Mesothelial cell of epicardium (in vitro differentiated cells): ENCODE results near the gene HSPB3. TPM values are rescaled to one million over a fixed set of nuclear protein-coding genes. Genes with fewer than 3 reads are reported as not detected.

ENCODE experiments used
- DNase-seq, 2 experiments: peaks; one replicate each; pipeline ENCODE4 v3.0.0; 2021; ENCODE audit warnings: low spot score in 2 of 2; ENCODE audit not compliant: unreplicated experiment in 2 of 2
- H3K27ac Mint-ChIP-seq: 2 replicates; pipeline ENCODE4 v1.8.0; 2021; ENCODE audit warnings: mixed read lengths
- H3K27me3 Mint-ChIP-seq: 2 replicates; pipeline ENCODE4 v1.8.0; 2021; ENCODE audit warnings: low read depth, mixed read lengths
- H3K36me3 Mint-ChIP-seq: 2 replicates; pipeline ENCODE4 v1.8.0; 2021; ENCODE audit warnings: mixed read lengths
- H3K4me1 Mint-ChIP-seq: 2 replicates; pipeline ENCODE4 v1.8.0; 2021; ENCODE audit warnings: mixed read lengths
- H3K4me3 Mint-ChIP-seq: 2 replicates; pipeline ENCODE4 v1.8.0; 2021; ENCODE audit warnings: mild to moderate bottlenecking, moderate library complexity, mixed read lengths
- H3K9me3 Mint-ChIP-seq: 2 replicates; pipeline ENCODE4 v1.8.0; 2021; ENCODE audit warnings: mixed read lengths
- total RNA-seq: library from RNA; stranded (reverse); gene quantifications from 3 replicates; pipeline ENCODE4 v1.2.1, GENCODE V29; 2021
- TF ChIP-seq, protein P1 (sequence below): fragments of 200-600 bp; sonication (generic); IDR thresholded peaks from one replicate; pipeline ENCODE4 v1.5.0; 2021; ENCODE audit warnings: antibody characterized with exemption; ENCODE audit not compliant: unreplicated experiment

The HSPB3 gene, protein sequence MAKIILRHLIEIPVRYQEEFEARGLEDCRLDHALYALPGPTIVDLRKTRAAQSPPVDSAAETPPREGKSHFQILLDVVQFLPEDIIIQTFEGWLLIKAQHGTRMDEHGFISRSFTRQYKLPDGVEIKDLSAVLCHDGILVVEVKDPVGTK
- not detected in 3 replicates for total RNA-seq

DNA sequence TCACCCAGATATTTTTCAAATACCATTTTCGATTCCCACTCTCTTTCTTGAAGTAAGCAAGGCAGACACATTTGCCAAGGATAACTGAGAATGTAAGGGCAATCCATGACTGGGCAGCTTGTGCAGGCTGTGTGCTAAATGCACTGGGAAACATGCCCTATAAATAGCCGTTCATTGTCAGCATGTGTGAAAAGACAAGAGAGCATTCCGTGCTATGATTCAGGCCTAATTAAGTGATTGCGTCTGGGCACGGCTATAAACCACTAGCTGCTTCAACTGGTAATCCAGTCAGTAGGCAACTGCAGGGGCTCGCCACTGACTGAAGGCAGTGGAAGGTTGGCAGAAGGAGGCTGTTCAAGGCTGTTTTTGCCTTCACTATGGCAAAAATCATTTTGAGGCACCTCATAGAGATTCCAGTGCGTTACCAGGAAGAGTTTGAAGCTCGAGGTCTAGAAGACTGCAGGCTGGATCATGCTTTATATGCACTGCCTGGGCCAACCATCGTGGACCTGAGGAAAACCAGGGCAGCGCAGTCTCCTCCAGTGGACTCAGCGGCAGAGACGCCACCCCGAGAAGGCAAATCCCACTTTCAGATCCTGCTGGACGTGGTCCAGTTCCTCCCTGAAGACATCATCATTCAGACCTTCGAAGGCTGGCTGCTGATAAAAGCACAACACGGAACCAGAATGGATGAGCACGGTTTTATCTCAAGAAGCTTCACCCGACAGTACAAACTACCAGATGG, at the start of gene HSPB3:
Gene HSPB3, plus strand, starts transcription at position 287 of the 745 bp plus-strand sequence. Its CDS starts 91 bp downstream, at position 378.
- TF ChIP-seq, protein P1, sequence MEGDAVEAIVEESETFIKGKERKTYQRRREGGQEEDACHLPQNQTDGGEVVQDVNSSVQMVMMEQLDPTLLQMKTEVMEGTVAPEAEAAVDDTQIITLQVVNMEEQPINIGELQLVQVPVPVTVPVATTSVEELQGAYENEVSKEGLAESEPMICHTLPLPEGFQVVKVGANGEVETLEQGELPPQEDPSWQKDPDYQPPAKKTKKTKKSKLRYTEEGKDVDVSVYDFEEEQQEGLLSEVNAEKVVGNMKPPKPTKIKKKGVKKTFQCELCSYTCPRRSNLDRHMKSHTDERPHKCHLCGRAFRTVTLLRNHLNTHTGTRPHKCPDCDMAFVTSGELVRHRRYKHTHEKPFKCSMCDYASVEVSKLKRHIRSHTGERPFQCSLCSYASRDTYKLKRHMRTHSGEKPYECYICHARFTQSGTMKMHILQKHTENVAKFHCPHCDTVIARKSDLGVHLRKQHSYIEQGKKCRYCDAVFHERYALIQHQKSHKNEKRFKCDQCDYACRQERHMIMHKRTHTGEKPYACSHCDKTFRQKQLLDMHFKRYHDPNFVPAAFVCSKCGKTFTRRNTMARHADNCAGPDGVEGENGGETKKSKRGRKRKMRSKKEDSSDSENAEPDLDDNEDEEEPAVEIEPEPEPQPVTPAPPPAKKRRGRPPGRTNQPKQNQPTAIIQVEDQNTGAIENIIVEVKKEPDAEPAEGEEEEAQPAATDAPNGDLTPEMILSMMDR, result no peak
- Mint-ChIP-seq H3K9me3 (peaks cover 9% of the 10 kb centered on the region), H3K27me3 (no peaks in the 10 kb centered on the region), H3K27ac (peak within 1 kb of the TSS; percentile 71), H3K4me3 (no peak within 1 kb of the TSS), H3K4me1 (peaks cover 24% of the 10 kb centered on the region), H3K36me3 (peaks cover 3% of the 10 kb centered on the region)
- DNase-seq, result no peak

DNA sequence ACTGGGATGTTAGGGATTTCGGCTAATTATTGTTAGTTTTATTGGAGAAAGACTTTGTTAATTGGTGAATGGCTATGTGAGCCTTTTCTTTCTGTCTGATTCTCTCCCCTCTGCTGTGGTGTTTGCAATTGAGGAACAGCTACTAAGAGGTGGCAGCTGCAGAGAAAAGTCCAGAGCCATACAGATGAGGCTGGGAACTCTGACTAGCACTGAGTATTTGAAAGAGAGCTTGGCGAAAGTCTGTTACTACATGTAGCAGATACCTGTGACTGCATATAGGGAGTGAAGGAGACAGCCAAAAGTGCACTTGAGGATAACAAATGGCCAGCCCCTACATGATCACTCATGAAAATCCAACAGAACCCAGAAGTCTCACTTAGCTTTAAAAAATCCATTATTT, 44.3 kb upstream of the HSPB3 start:
- Mint-ChIP-seq H3K27ac (no peak overlapping the region), H3K9me3 (no peaks in the 10 kb centered on the region), H3K4me1 (no peaks in the 10 kb centered on the region), H3K27me3 (no peaks in the 10 kb centered on the region), H3K36me3 (no peaks in the 10 kb centered on the region), H3K4me3 (no peak overlapping the region)
- TF ChIP-seq, protein P1, result no peak
- no peak for DNase-seq

DNA sequence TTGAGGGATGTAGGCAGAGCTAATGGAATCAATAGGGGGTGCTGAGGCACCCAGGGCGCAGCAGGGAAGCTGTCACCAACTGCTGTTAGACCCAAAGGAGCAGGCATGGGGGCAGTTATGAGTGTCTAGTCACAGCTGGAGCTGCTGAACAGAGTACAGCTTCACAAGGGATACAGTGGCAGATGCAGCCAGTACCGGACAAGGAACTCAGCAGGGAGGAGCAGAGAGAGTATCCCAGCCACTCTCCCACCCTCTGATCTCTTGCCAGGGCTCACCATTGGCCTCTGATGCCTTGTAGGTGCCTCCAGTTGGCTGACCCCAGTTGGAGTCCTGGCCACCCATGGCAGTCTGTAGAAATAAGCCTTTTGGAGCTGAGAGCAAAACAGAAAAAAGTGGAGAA, 42.6 kb upstream of the HSPB3 start:
- Mint-ChIP-seq H3K27ac (no peak overlapping the region), H3K27me3 (no peaks in the 10 kb centered on the region), H3K9me3 (no peaks in the 10 kb centered on the region), H3K4me3 (no peak overlapping the region), H3K36me3 (no peaks in the 10 kb centered on the region), H3K4me1 (no peaks in the 10 kb centered on the region)
- DNase-seq, result no peak
- TF ChIP-seq, protein P1, result no peak

DNA sequence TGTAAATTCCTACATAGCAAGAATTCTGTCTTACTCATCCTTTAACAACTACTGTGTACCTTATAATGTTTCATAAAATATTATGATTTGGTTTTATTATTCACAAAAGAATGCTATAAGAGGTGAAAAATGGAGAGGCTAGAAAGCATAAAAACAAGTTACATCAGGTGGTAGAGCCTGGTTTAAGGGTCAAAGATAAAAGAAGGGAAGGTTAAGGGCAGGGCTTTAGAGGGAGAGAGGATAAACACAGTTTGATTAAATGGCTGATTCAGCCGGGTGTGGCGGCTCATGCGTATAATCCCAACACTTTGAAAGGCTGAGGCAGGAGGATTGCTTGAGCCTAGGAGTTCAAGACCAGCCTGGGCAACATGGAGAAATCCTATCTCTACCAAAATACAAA, 40.4 kb upstream of the HSPB3 start:
- Mint-ChIP-seq H3K9me3 (no peaks in the 10 kb centered on the region), H3K36me3 (no peaks in the 10 kb centered on the region), H3K27ac (no peak overlapping the region), H3K4me3 (no peak overlapping the region), H3K27me3 (no peaks in the 10 kb centered on the region), H3K4me1 (no peaks in the 10 kb centered on the region)
- TF ChIP-seq, protein P1, result no peak
- DNase-seq, result no peak

DNA sequence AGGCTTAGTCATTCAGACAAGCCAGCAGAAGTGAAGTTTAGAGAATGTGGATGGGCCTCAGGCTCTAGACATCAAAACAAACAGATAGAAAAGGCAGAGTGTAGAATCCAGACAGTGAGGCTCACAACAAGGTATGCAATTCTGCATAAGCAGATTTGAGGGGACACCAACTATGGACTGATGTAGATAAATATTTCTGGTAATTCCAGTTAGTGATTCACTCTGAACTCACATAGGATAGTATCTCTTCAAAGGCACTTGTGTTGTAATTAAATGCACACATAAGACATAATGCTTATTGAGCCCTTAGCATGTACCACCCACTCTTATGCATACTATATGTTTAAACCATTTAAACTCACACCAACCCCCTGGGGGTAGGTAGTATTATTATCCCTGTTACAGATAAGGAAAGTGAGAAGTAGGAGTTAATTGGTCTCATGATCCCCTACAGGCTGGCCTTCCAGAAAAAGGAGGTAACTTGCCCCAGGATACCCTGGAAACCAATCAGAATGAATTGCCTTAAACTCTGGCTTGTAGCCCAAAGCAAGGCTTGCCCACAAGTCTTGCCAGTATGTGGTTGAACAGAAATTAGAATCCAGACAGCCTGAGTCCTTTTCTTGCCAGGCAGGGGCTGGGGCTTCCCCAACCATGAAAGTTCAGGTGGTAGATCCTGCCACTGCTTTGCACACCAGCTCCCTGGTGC, 39.5 kb upstream of the HSPB3 start:
- Mint-ChIP-seq H3K4me1 (no peaks in the 10 kb centered on the region), H3K27ac (no peak overlapping the region), H3K9me3 (no peaks in the 10 kb centered on the region), H3K27me3 (no peaks in the 10 kb centered on the region), H3K36me3 (no peaks in the 10 kb centered on the region), H3K4me3 (no peak overlapping the region)
- DNase-seq, result no peak
- TF ChIP-seq, protein P1, result no peak
